Small intestine (tissue), 7 donors: Measurements from ENCODE around the gene SLC39A11. TPM values are rescaled to one million over a fixed set of nuclear protein-coding genes. Genes with fewer than 3 reads are reported as not detected.

Source experiments
- DNase-seq, 2 donors: peaks; one replicate each; pipeline versions ENCODE4 v3.0.0 to v3.0.0-alpha.2; 2013
- FAIRE-seq: peaks from 2 replicates; lab custom pipeline; 2012; peaks lifted over from hg19 to GRCh38; lab: Jason Lieb, UNC
- H3K27ac ChIP-seq, 3 donors: one replicate each; pipeline ENCODE4 v1.5.1; 2013; ENCODE audit warnings: low read length in 2 of 3, mild to moderate bottlenecking in 2 of 3, control low read depth in 1 of 3, inconsistent platforms in 1 of 3, low read depth in 1 of 3, moderate library complexity in 1 of 3
- H3K27me3 ChIP-seq, 3 donors: one replicate each; pipeline ENCODE4 v1.6.1; 2013; ENCODE audit warnings: low read length in 3 of 3, inconsistent platforms in 1 of 3; ENCODE audit not compliant: control insufficient read depth in 3 of 3, insufficient read depth in 3 of 3
- H3K36me3 ChIP-seq, 3 donors: one replicate each; pipeline ENCODE4 v1.6.1; 2013; ENCODE audit warnings: low read length in 3 of 3, inconsistent platforms in 1 of 3, low read depth in 1 of 3, mild to moderate bottlenecking in 1 of 3, moderate library complexity in 1 of 3; ENCODE audit not compliant: control insufficient read depth in 3 of 3, insufficient read depth in 2 of 3
- H3K4me1 ChIP-seq, 3 donors: one replicate each; pipeline ENCODE4 v1.6.1; 2013; ENCODE audit warnings: low read length in 2 of 3, inconsistent platforms in 1 of 3, low read depth in 1 of 3, mild to moderate bottlenecking in 1 of 3, moderate library complexity in 1 of 3; ENCODE audit not compliant: control insufficient read depth in 3 of 3, insufficient read depth in 2 of 3
- H3K4me3 ChIP-seq, 3 donors: one replicate each; pipeline ENCODE4 v1.5.1; 2013; ENCODE audit warnings: low read length in 3 of 3, control low read depth in 1 of 3, inconsistent platforms in 1 of 3, low read depth in 1 of 3, mild to moderate bottlenecking in 1 of 3, moderate library complexity in 1 of 3
- H3K9me3 ChIP-seq, 2 donors: one replicate each; pipeline ENCODE4 v1.6.1; 2013; ENCODE audit warnings: low read depth in 1 of 2, low read length in 1 of 2; ENCODE audit not compliant: control insufficient read depth in 2 of 2, insufficient read depth in 1 of 2
- WGBS, 3 donors: extraction: QIAGEN DNeasy Blood & Tissue Kit; methylation state at CpG; one replicate each; pipeline ENCODE4 v1.1.7; 2013; 5-methylcytosine and 5-hydroxymethylcytosine counted together
- polyA plus RNA-seq, 4 donors: library from polyadenylated mRNA; stranded (reverse) in 3 of 4; unstranded in 1 of 4; fragments of 200-250 nt in 3 of 4; fragments of 120-200 nt in 1 of 4; gene quantifications; one replicate each; pipeline versions ENCODE4 v1.2.1 to v1.2.3, GENCODE V29; 2013
- donor health status: healthy with polysubstance abuse.
- donor health status: control.
- donor health status: control.
- donor health status: Bipolar disorder and iron deficiency.
- donor health status: healthy.

Gene SLC39A11
- polyA plus RNA-seq, 4 donors: 2.7 to 53.7 (median 11.3) TPM

GRCh38 chr17:72614476-72614870, 478.0 kb downstream of the SLC39A11 start:
- H3K4me1 ChIP-seq: peaks cover 0 to 50% (median 5%) of the 10 kb centered on the region in 3 donors
- WGBS, 3 donors: 17 to 56% (median 35%) methylated on average over 4 of the region's 4 CpGs

GRCh38 chr17:72613806-72614292, 478.6 kb downstream of the SLC39A11 start:
- H3K4me3 ChIP-seq: no peak overlapping the region
- 69 to 73% (median 73%) methylated on average over 3 of the region's 3 CpGs for WGBS, 3 donors
- FAIRE-seq (no peak), DNase-seq (peak in 1 of 2 donors; percentile 14)
- peak overlapping the region in 2 of 3 donors; percentile 78 to 80 for H3K27ac ChIP-seq
- H3K36me3 ChIP-seq: no peaks in the 10 kb centered on the region
- no peaks in the 10 kb centered on the region for H3K9me3 ChIP-seq
- H3K27me3 ChIP-seq: no peaks in the 10 kb centered on the region
- H3K4me1 ChIP-seq: peaks cover 0 to 50% (median 5%) of the 10 kb centered on the region in 3 donors

More at GRCh38 chr17:72614476-72614870, 478.0 kb downstream of the SLC39A11 start:
- no peak for FAIRE-seq
- H3K27me3 ChIP-seq: no peaks in the 10 kb centered on the region
- no peaks in the 10 kb centered on the region for H3K36me3 ChIP-seq
- H3K9me3 ChIP-seq: no peaks in the 10 kb centered on the region
- H3K4me3 ChIP-seq: no peak overlapping the region
- peak overlapping the region; percentile 47 to 80 (median 78) for H3K27ac ChIP-seq
- DNase-seq: peak in 1 of 2 donors; percentile 69

GRCh38 chr17:72613396-72613795, 479.1 kb downstream of the SLC39A11 start:
- H3K4me1 ChIP-seq: peaks cover 0 to 47% (median 5%) of the 10 kb centered on the region in 3 donors
- 63 to 79% (median 74%) methylated on average over 7 of the region's 7 CpGs for WGBS, 3 donors

GRCh38 chr17:72611172-72611571, 481.3 kb downstream of the SLC39A11 start:
- DNase-seq: no peak
- WGBS, 3 donors: 84 to 96% (median 86%) methylated on average over 9 of the region's 9 CpGs
- peaks cover 0 to 29% (median 5%) of the 10 kb centered on the region in 3 donors for H3K4me1 ChIP-seq
- no peak overlapping the region for H3K27ac ChIP-seq
- no peaks in the 10 kb centered on the region for H3K27me3 ChIP-seq
- peaks cover 0 to 9% of the 10 kb centered on the region in 2 donors for H3K9me3 ChIP-seq
- H3K4me3 ChIP-seq: no peak overlapping the region
- no peaks in the 10 kb centered on the region for H3K36me3 ChIP-seq
- FAIRE-seq: no peak

More at GRCh38 chr17:72613396-72613795, 479.1 kb downstream of the SLC39A11 start:
- Histone ChIP-seq H3K27ac (peak overlapping the region in 2 of 3 donors; percentile 78 to 80), H3K36me3 (no peaks in the 10 kb centered on the region), H3K9me3 (peaks cover 0 to 2% of the 10 kb centered on the region in 2 donors), H3K27me3 (no peaks in the 10 kb centered on the region), H3K4me3 (no peak overlapping the region)
- DNase-seq: peak in 1 of 2 donors; percentile 45
- no peak for FAIRE-seq

- WGBS, 3 donors: 12 to 56% (median 29%) methylated on average over 2 of the region's 2 CpGs
Observed at GRCh38 chr17:72609501-72609900, 483.0 kb downstream of the SLC39A11 start.

GRCh38 chr17:72608436-72608835, 484.1 kb downstream of the SLC39A11 start:
- DNase-seq: no peak
- Histone ChIP-seq H3K4me1 (peaks cover 0 to 6% (median 0%) of the 10 kb centered on the region in 3 donors), H3K4me3 (no peak overlapping the region), H3K9me3 (peaks cover 0 to 9% of the 10 kb centered on the region in 2 donors), H3K27ac (no peak overlapping the region), H3K27me3 (no peaks in the 10 kb centered on the region), H3K36me3 (no peaks in the 10 kb centered on the region)
- WGBS, 3 donors: 89 to 96% (median 92%) methylated on average over 2 of the region's 2 CpGs
- FAIRE-seq: no peak

More at GRCh38 chr17:72609501-72609900, 483.0 kb downstream of the SLC39A11 start:
- peaks cover 0 to 9% of the 10 kb centered on the region in 2 donors for H3K9me3 ChIP-seq
- peaks cover 0 to 16% (median 5%) of the 10 kb centered on the region in 3 donors for H3K4me1 ChIP-seq
- H3K27ac ChIP-seq: no peak overlapping the region
- no peaks in the 10 kb centered on the region for H3K27me3 ChIP-seq
- H3K36me3 ChIP-seq: no peaks in the 10 kb centered on the region
- H3K4me3 ChIP-seq: no peak overlapping the region
- peak in 1 of 2 donors; percentile 79 for DNase-seq
- no peak for FAIRE-seq

GRCh38 chr17:72606656-72607055, 485.8 kb downstream of the SLC39A11 start:
- FAIRE-seq (no peak), DNase-seq (no peak)
- H3K27ac ChIP-seq: no peak overlapping the region
- peaks cover 0 to 6% (median 0%) of the 10 kb centered on the region in 3 donors for H3K4me1 ChIP-seq
- H3K4me3 ChIP-seq: no peak overlapping the region
- no peaks in the 10 kb centered on the region for H3K36me3 ChIP-seq
- no peaks in the 10 kb centered on the region for H3K27me3 ChIP-seq
- peaks cover 0 to 9% of the 10 kb centered on the region in 2 donors for H3K9me3 ChIP-seq

- no peak for FAIRE-seq
- WGBS, 3 donors: 42 to 71% (median 53%) methylated on average over 1 of the region's 1 CpG
Observed at GRCh38 chr17:72605543-72605942, 486.9 kb downstream of the SLC39A11 start.

More at GRCh38 chr17:72605543-72605942, 486.9 kb downstream of the SLC39A11 start:
- no peak overlapping the region for H3K27ac ChIP-seq
- H3K4me1 ChIP-seq: peaks cover 0 to 6% (median 0%) of the 10 kb centered on the region in 3 donors
- no peaks in the 10 kb centered on the region for H3K27me3 ChIP-seq
- peaks cover 0 to 9% of the 10 kb centered on the region in 2 donors for H3K9me3 ChIP-seq
- H3K36me3 ChIP-seq: no peaks in the 10 kb centered on the region
- DNase-seq: no peak
- H3K4me3 ChIP-seq: no peak overlapping the region
